Dedifferentiated amniotic fluid mesenchymal stem cell (primary cell): ENCODE results near the gene AP1S3.

Experiments used
- DNase-seq: peaks from one replicate; pipeline ENCODE4 v3.0.0-alpha.2; 2016; ENCODE audit errors: extremely low spot score

Gene AP1S3

GRCh38 chr2:223760838-223761502 lies 76.4 kb downstream of the AP1S3 start:
- peak; percentile 57 for DNase-seq

GRCh38 chr2:223759569-223760430 lies 77.6 kb downstream of the AP1S3 start:
- DNase-seq = no peak

GRCh38 chr2:223758131-223758840 lies 79.1 kb downstream of the AP1S3 start:
- no peak for DNase-seq

GRCh38 chr2:223753940-223754339 lies 83.4 kb downstream of the AP1S3 start:
- DNase-seq = no peak

GRCh38 chr2:223751012-223751411 lies 86.4 kb downstream of the AP1S3 start:
- DNase-seq = no peak

- DNase-seq = no peak
These were observed 89.9 kb downstream of the AP1S3 start for GRCh38 chr2:223747392-223748042.

GRCh38 chr2:223746611-223747010 lies 90.8 kb downstream of the AP1S3 start:
- DNase-seq = no peak

- DNase-seq = no peak
These were observed 92.8 kb downstream of the AP1S3 start for GRCh38 chr2:223744580-223744979.

GRCh38 chr2:223740679-223741078 lies 96.7 kb downstream of the AP1S3 start:
- no peak for DNase-seq

- no peak for DNase-seq
These were observed 100.2 kb downstream of the AP1S3 start for GRCh38 chr2:223737207-223737606.

GRCh38 chr2:223736488-223736887 lies 100.9 kb downstream of the AP1S3 start:
- no peak for DNase-seq

- peak; percentile 83 for DNase-seq
These were observed 101.6 kb downstream of the AP1S3 start for GRCh38 chr2:223735659-223736244.

- DNase-seq = no peak
These were observed 102.2 kb downstream of the AP1S3 start for GRCh38 chr2:223735035-223735640.

- DNase-seq = no peak
These were observed 103.0 kb downstream of the AP1S3 start for GRCh38 chr2:223734346-223734745.

- no peak for DNase-seq
These were observed 105.0 kb downstream of the AP1S3 start for GRCh38 chr2:223732346-223732745.

- no peak for DNase-seq
These were observed 105.9 kb downstream of the AP1S3 start for GRCh38 chr2:223731503-223731902.

GRCh38 chr2:223729781-223730180 lies 107.6 kb downstream of the AP1S3 start:
- DNase-seq = no peak

GRCh38 chr2:223727562-223727961 lies 109.8 kb downstream of the AP1S3 start:
- DNase-seq = no peak

GRCh38 chr2:223725986-223726970 lies 111.1 kb downstream of the AP1S3 start:
- DNase-seq = no peak

GRCh38 chr2:223725494-223725893 lies 111.9 kb downstream of the AP1S3 start:
- peak; percentile 97 for DNase-seq
